SK-N-SH (cell line): Measurements from ENCODE around the gene DHX15. TPM values are rescaled to one million over a fixed set of nuclear protein-coding genes. Genes with fewer than 3 reads are reported as not detected.

Experiments used
- CTCF ChIA-PET: fragments of 300-600, 350-600 bp; formaldehyde crosslinking; extraction: SDS; loops from one replicate; lab custom pipeline; 2021; lab: Yijun Ruan, JAX
- POLR2A ChIA-PET: fragments of 350-600 bp; sonication (Branson Sonifier 250); formaldehyde crosslinking; extraction: SDS; loops from one replicate; lab custom pipeline; 2020; ENCODE audit warnings: antibody characterized with exemption, inconsistent platforms; lab: Yijun Ruan, JAX
- DNase-seq: peaks from one replicate; pipeline ENCODE4 v3.0.0; 2012
- H2AFZ ChIP-seq: fragments of 200-600 bp; sonication (generic); 2 replicates; pipeline ENCODE4 v1.8.1; 2016; ENCODE audit warnings: antibody characterized with exemption, mild to moderate bottlenecking, low read depth
- H3F3A ChIP-seq: fragments of 200-600 bp; sonication (generic); replicated peaks from 2 replicates; pipeline ENCODE3; 2016; ENCODE audit warnings: antibody characterized with exemption, mild to moderate bottlenecking; ENCODE audit not compliant: insufficient read depth
- H3K27ac ChIP-seq, 2 experiments: fragments of 200-500 bp in 1 of 2; fragments of 200-600 bp in 1 of 2; sonication (Bioruptor generic) in 1 of 2; sonication (generic), shearing (Covaris generic) in 1 of 2; 2 replicates each; pipeline versions ENCODE4 v1.5.1 to v1.6.1; 2014 to 2016; ENCODE audit warnings: low read depth in 2 of 2, inconsistent platforms in 1 of 2, low read length in 1 of 2, mild to moderate bottlenecking in 1 of 2, mixed read lengths in 1 of 2
- H3K27me3 ChIP-seq: fragments of 200-600 bp; sonication (generic), shearing (Covaris generic); 2 replicates; pipeline ENCODE4 v1.6.1; 2016; ENCODE audit warnings: mixed run types; ENCODE audit not compliant: insufficient read depth
- H3K36me3 ChIP-seq, 2 experiments: fragments of 200-500 bp in 1 of 2; fragments of 200-600 bp in 1 of 2; sonication (Bioruptor generic) in 1 of 2; sonication (generic) in 1 of 2; replicated peaks in 1 of 2; 2 replicates each; pipeline versions ENCODE3 to v1.5.1; 2014 to 2016; ENCODE audit warnings: low read length in 1 of 2, mild to moderate bottlenecking in 1 of 2; ENCODE audit not compliant: insufficient read depth in 2 of 2, control insufficient read depth in 1 of 2
- H3K4me1 ChIP-seq, 2 experiments: fragments of 200-500 bp in 1 of 2; fragments of 200-600 bp in 1 of 2; sonication (Bioruptor generic) in 1 of 2; sonication (generic), shearing (Covaris generic) in 1 of 2; 2 replicates each; pipeline versions ENCODE4 v1.5.1 to v1.6.1; 2014 to 2016; ENCODE audit warnings: low read depth in 1 of 2, low read length in 1 of 2, mixed run types in 1 of 2; ENCODE audit not compliant: insufficient read depth in 2 of 2, control insufficient read depth in 1 of 2
- H3K4me2 ChIP-seq: fragments of 200-600 bp; sonication (generic), shearing (Covaris generic); 2 replicates; pipeline ENCODE4 v1.6.1; 2017; ENCODE audit warnings: mixed run types
- H3K4me3 ChIP-seq, 2 experiments: fragments of 200-500 bp in 1 of 2; fragments of 200-600 bp in 1 of 2; sonication (Bioruptor generic) in 1 of 2; sonication (generic), shearing (Covaris generic) in 1 of 2; 2 replicates each; pipeline versions ENCODE4 v1.5.1 to v1.8.1; 2014 to 2016; ENCODE audit warnings: low read depth in 2 of 2, inconsistent platforms in 1 of 2, low read length in 1 of 2, mild to moderate bottlenecking in 1 of 2, mixed read lengths in 1 of 2, moderate library complexity in 1 of 2
- H3K79me2 ChIP-seq: fragments of 200-600 bp; sonication (generic); 2 replicates; pipeline ENCODE4 v1.8.1; 2017; ENCODE audit warnings: mild to moderate bottlenecking; ENCODE audit not compliant: insufficient read depth
- H3K9ac ChIP-seq: fragments of 200-600 bp; sonication (generic); 2 replicates; pipeline ENCODE4 v1.6.1; 2017; ENCODE audit warnings: mixed run types
- H3K9me2 ChIP-seq: fragments of 200-600 bp; sonication (generic); 2 replicates; pipeline ENCODE4 v1.6.1; 2017; ENCODE audit warnings: mixed run types
- H3K9me3 ChIP-seq: fragments of 200-600 bp; sonication (generic); 2 replicates; pipeline ENCODE4 v1.6.1; 2017; ENCODE audit warnings: mixed run types, mild to moderate bottlenecking, moderate library complexity
- H4K20me1 ChIP-seq: fragments of 200-600 bp; sonication (generic); 2 replicates; pipeline ENCODE4 v1.6.1; 2017; ENCODE audit warnings: mild to moderate bottlenecking, mixed run types; ENCODE audit not compliant: insufficient read depth
- EZH2phosphoT487 ChIP-seq: fragments of 200-600 bp; sonication (generic); IDR thresholded peaks from 2 replicates; pipeline ENCODE4 v1.6.1; 2017; ENCODE audit warnings: low read depth, mixed run types, mild to moderate bottlenecking, antibody characterized with exemption, moderate library complexity, borderline replicate concordance
- FOSL2 ChIP-seq: IDR thresholded peaks from 2 replicates; pipeline ENCODE4 v1.4.0; 2012; ENCODE audit warnings: low read depth, mild to moderate bottlenecking, moderate library complexity, borderline replicate concordance
- FOXJ3 ChIP-seq: sonication (generic); formaldehyde crosslinking; IDR thresholded peaks from 2 replicates; pipeline ENCODE4 v1.5.1; 2020; ENCODE audit warnings: mild to moderate bottlenecking, missing genetic modification reagents
- NRF1 ChIP-seq: IDR thresholded peaks from 2 replicates; pipeline ENCODE4 v1.6.1; 2012; ENCODE audit warnings: low read depth, mild to moderate bottlenecking, low read length
- PBX3 ChIP-seq: IDR thresholded peaks from 2 replicates; pipeline ENCODE4; 2012
- POLR2AphosphoS5 ChIP-seq: IDR thresholded peaks from 2 replicates; pipeline ENCODE4 v1.6.1; 2012; ENCODE audit warnings: low read depth, low read length
- RCOR1 ChIP-seq: fragments of 150-350 bp; IDR thresholded peaks from 2 replicates; pipeline ENCODE4 v1.6.1; 2017; ENCODE audit warnings: antibody characterized with exemption, low read length
- RFX5 ChIP-seq: IDR thresholded peaks from 2 replicates; pipeline ENCODE4 v1.6.1; 2012; ENCODE audit warnings: mild to moderate bottlenecking, improper control_type of control experiment, low read length
- SMC3 ChIP-seq: IDR thresholded peaks from 2 replicates; pipeline ENCODE4 v1.6.1; 2012; ENCODE audit warnings: low read depth, low read length, improper control_type of control experiment
- TCF12 ChIP-seq: IDR thresholded peaks from 2 replicates; pipeline ENCODE4 v1.4.0; 2012
- TEAD4 ChIP-seq: IDR thresholded peaks from 2 replicates; pipeline ENCODE4 v1.4.0; 2012; ENCODE audit warnings: mild to moderate bottlenecking, borderline replicate concordance; ENCODE audit not compliant: insufficient read depth
- USF1 ChIP-seq: IDR thresholded peaks from 2 replicates; pipeline ENCODE4 v1.4.0; 2012; ENCODE audit warnings: low read depth, borderline replicate concordance
- USF2 ChIP-seq: fragments of 150-350 bp; IDR thresholded peaks from 2 replicates; pipeline ENCODE4 v1.6.1; 2017; ENCODE audit warnings: antibody characterized with exemption, low read length, low read depth, borderline replicate concordance
- WGBS: methylation state at CpG from one replicate; pipeline ENCODE4 v1.1.6; 2017; ENCODE audit warnings: low lambda C conversion rate; 5-methylcytosine and 5-hydroxymethylcytosine counted together
- polyA plus RNA-seq, 3 experiments: library from polyadenylated mRNA; depleted of rRNA; stranded (reverse); fragments of >200 nt; gene quantifications; 2 replicates each; pipeline ENCODE4 v1.2.3, GENCODE V29; 2012

Gene DHX15
- polyA plus RNA-seq, 1 of the 3 experiments (the other 2 are of a cell fraction): 63.3 TPM

DNA sequence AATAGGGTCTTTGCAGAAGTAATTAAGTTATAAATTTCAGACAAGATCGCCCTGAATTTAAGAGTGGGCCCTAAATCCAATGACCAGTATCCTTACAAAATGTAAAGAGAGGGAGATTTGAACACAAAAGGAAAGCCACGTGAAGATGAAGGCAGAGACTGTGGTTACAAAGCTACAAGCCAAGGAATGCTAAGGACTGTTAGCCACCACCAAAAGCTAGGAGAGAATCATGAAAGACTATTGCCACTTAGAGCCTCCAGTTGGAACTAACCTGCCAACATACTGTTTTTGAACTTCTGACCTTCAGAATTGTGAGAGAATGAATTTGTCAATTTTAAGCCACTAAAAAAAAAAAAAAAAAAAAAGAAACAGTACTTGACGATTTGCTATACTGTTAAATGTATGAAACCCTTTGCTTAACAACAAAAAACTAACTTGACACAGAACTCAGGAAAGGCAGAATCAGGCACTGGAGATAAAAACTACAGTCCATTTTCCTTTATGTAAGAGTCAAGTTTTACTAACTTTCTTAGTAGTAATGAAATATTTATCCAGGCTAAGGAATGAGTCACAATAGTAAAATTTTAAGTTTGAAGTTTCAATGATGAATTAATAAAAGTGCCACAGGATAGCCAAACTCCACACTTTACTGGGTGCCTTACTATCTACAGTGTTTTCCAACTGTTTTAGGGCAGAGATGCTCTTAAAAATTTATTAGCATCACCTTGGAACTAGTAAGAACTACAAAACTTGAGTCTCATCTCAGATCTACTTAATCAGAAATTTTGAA is 25.1 kb downstream of the DHX15 start:
- H2AFZ ChIP-seq: no peak overlapping the region
- no peaks in the 10 kb centered on the region for H3K9me2 ChIP-seq
- peaks cover 33 to 37% of the 10 kb centered on the region in 2 experiments for H3K36me3 ChIP-seq
- 81% methylated on average over 3 of the region's 3 CpGs for WGBS
- peak overlapping the region; percentile 32; the same call in 1 of the 2 replicates for H3K4me2 ChIP-seq
- POLR2A ChIA-PET: interaction anchor here (0.7 kb wide), 1 partner anchor 25 kb away, joined by 3 read pairs; the partner anchor contains the start of gene DHX15
- CTCF ChIA-PET: interaction anchor here (1.3 to 2.8 kb wide), 3 partner anchors 8 to 71 kb away, joined by 3 to 16 read pairs (median 4); partner anchors contain the start of gene DHX15
- no peak for DNase-seq
- H3K9ac ChIP-seq: no peak overlapping the region
- TF ChIP-seq FOSL2: peak; percentile 43; the same call in 1 of the 2 replicates
- TF ChIP-seq TCF12: peak; percentile 12; the same call in 1 of the 2 replicates
- TF ChIP-seq USF1: no peak
- no peak for TF ChIP-seq RCOR1
- TF ChIP-seq NRF1: no peak
- TF ChIP-seq SMC3: no peak
- peak; percentile 47; the same call in 1 of the 2 replicates for TF ChIP-seq PBX3
- TF ChIP-seq POLR2AphosphoS5: no peak
- no peak for TF ChIP-seq TEAD4
- no peak for TF ChIP-seq EZH2phosphoT487
- TF ChIP-seq FOXJ3 (CRISPR knock-in tag): no peak
- no peak for TF ChIP-seq USF2
- no peak for TF ChIP-seq RFX5
- TF ChIP-seq, all 33 proteins: peak for 3
- H3K79me2 ChIP-seq: peaks cover 100% of the 10 kb centered on the region
- H3K4me3 ChIP-seq: no peak overlapping the region
- H3K27me3 ChIP-seq: no peaks in the 10 kb centered on the region
- H3K4me1 ChIP-seq: peaks cover 0 to 37% of the 10 kb centered on the region in 2 experiments
- no peaks in the 10 kb centered on the region for H3K9me3 ChIP-seq
- H4K20me1 ChIP-seq: peaks cover 93% of the 10 kb centered on the region
- H3F3A ChIP-seq: peaks cover 60% of the 10 kb centered on the region
- H3K27ac ChIP-seq: peak overlapping the region; percentile 28 to 61; a peak in 3 of 4 replicates
